GM06990 (cell line): ENCODE data around the gene BICD1.

Experiments
- DNase-seq: peaks from one replicate; pipeline ENCODE4 v3.0.0-alpha.2; 2011; ENCODE audit not compliant: insufficient read length; ENCODE audit errors: extremely low read depth
- H3K27me3 ChIP-seq: replicated peaks from 2 replicates; pipeline ENCODE4 v1.6.0; 2011; ENCODE audit warnings: low read length; ENCODE audit not compliant: control insufficient read depth, insufficient read depth
- H3K36me3 ChIP-seq: 2 replicates; pipeline ENCODE4 v1.5.1; 2011; ENCODE audit warnings: low read length; ENCODE audit not compliant: control insufficient read depth, insufficient read depth
- H3K4me3 ChIP-seq: replicated peaks from 2 replicates; pipeline ENCODE4 v1.5.1; 2011; ENCODE audit warnings: low read depth, mild to moderate bottlenecking, control low read depth, low read length
- CTCF ChIP-seq: IDR thresholded peaks from 2 replicates; pipeline ENCODE4 v1.5.1; 2011; ENCODE audit warnings: low read length, control low read depth, mild to moderate bottlenecking, inconsistent platforms; ENCODE audit not compliant: insufficient read depth, poor library complexity, severe bottlenecking

Gene BICD1

GRCh38 chr12:32285021-32285420 is 178.4 kb downstream of the BICD1 start:
- Histone ChIP-seq H3K36me3 (no peaks in the 10 kb centered on the region), H3K27me3 (no peaks in the 10 kb centered on the region), H3K4me3 (no peak overlapping the region)
- no peak for DNase-seq
- no peak for TF ChIP-seq CTCF

- TF ChIP-seq CTCF: no peak
- DNase-seq: no peak
Measured at GRCh38 chr12:32285489-32285888, 178.8 kb downstream of the BICD1 start.

GRCh38 chr12:32290411-32290810 is 183.8 kb downstream of the BICD1 start:
- H3K36me3 ChIP-seq: no peaks in the 10 kb centered on the region
- no peak for DNase-seq
- no peak overlapping the region for H3K4me3 ChIP-seq
- TF ChIP-seq CTCF: no peak
- no peaks in the 10 kb centered on the region for H3K27me3 ChIP-seq

More at GRCh38 chr12:32285489-32285888, 178.8 kb downstream of the BICD1 start:
- H3K27me3 ChIP-seq: no peaks in the 10 kb centered on the region
- no peaks in the 10 kb centered on the region for H3K36me3 ChIP-seq
- H3K4me3 ChIP-seq: no peak overlapping the region

- TF ChIP-seq CTCF: no peak
- Histone ChIP-seq H3K36me3 (no peaks in the 10 kb centered on the region), H3K27me3 (no peaks in the 10 kb centered on the region), H3K4me3 (no peak overlapping the region)
- DNase-seq: no peak
Measured at GRCh38 chr12:32292151-32292550, 185.5 kb downstream of the BICD1 start.

GRCh38 chr12:32293808-32294419 is 187.3 kb downstream of the BICD1 start:
- Histone ChIP-seq H3K4me3 (no peak overlapping the region), H3K27me3 (no peaks in the 10 kb centered on the region), H3K36me3 (no peaks in the 10 kb centered on the region)
- TF ChIP-seq CTCF: no peak
- no peak for DNase-seq

- Histone ChIP-seq H3K4me3 (no peak overlapping the region), H3K36me3 (no peaks in the 10 kb centered on the region), H3K27me3 (no peaks in the 10 kb centered on the region)
- TF ChIP-seq CTCF: no peak
- DNase-seq: no peak
Measured at GRCh38 chr12:32296567-32296966, 189.9 kb downstream of the BICD1 start.
